Measurements from ENCODE around the gene ZCCHC9.

DNA sequence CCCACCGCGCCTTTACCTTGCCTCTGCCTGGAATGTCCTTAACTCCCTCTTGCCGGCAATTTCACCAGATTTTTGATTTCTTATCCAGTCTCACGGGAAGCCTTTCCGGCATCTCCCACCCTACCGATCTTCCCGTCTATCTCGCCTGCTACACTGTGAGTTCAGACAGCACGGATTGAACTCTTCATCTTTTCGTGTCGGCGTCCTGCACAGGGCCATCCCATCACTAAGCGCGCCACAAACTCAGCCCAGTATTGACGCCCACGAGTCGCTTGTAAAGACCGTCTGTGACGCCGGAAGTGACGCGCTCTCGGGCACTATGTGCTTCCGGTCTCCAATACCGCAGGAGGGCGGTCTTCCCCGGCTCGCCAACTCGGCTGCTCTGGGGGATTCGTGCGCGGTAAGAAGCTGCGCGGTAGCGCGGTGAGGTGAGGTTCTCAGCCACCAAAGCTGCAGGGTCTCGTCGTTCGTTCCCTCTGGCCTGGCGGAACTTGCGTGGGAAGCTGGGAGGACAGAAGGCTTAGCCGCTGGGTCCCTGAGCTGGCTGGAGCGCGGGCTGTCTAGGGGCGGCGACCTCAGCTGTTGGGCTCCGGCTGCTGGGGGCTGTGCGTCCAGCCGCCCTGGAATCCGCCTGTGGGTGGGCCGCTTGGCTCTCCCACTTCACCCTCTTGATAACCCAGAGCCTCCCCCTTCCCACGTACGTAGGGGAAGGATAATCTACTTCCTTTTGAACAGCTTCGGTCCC, at the start of gene ZCCHC9:
- no peak for TF ChIP-seq GATA3 (IDR thresholded peaks at IDR 0.05; ENCODE audit: low read depth, low read length)
- TF ChIP-seq GATA2 (IDR thresholded peaks at IDR 0.05; ENCODE audit: low read depth, low read length): no peak

All from SH-SY5Y (cell line).